ENCODE data around the gene TP53I13. TPM values are rescaled to one million over a fixed set of nuclear protein-coding genes. Genes with fewer than 3 reads are reported as not detected.

TP53I13 gene
- total RNA-seq, 4 donors from 2014 or later, result 41.5 to 57.3 (median 52.1) TPM

DNA sequence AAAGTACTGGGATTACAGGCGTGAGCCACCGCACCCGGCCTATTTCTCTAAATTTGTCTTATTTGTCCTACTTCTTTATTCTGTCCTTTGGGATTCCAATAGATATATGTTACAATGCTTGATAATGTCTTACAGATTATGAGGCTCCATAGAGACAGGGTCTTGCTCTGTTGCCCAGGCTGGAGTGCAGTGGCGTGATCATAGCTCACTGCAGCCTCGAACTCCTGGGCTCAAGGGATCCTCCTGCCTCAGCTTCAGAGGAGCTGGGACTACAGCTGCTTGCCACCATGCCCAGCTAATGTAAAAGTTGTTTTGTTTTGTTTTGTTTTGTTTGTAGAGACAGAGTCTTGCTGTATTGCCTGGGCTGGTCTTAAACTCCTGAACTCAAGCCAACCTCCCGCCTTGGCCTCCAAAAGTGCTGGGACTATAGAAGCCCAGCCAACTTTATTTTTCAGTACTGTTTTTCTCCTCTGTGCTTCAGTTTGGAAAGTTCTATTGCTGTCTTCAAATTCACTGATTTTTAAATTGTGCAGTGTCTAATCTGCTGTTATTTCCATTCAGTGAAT, 34.7 kb downstream of the TP53I13 start:
- TF ChIP-seq POLR2AphosphoS5 (IDR thresholded peaks at IDR 0.05) (no peak), POLR2A (IDR thresholded peaks at IDR 0.05) (no peak), EP300 (IDR thresholded peaks at IDR 0.05) (no peak)
- TF ChIP-seq, protein P1, sequence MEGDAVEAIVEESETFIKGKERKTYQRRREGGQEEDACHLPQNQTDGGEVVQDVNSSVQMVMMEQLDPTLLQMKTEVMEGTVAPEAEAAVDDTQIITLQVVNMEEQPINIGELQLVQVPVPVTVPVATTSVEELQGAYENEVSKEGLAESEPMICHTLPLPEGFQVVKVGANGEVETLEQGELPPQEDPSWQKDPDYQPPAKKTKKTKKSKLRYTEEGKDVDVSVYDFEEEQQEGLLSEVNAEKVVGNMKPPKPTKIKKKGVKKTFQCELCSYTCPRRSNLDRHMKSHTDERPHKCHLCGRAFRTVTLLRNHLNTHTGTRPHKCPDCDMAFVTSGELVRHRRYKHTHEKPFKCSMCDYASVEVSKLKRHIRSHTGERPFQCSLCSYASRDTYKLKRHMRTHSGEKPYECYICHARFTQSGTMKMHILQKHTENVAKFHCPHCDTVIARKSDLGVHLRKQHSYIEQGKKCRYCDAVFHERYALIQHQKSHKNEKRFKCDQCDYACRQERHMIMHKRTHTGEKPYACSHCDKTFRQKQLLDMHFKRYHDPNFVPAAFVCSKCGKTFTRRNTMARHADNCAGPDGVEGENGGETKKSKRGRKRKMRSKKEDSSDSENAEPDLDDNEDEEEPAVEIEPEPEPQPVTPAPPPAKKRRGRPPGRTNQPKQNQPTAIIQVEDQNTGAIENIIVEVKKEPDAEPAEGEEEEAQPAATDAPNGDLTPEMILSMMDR (IDR thresholded peaks at IDR 0.05), result no peak

GRCh38 chr17:29607557-29608195, 39.2 kb downstream of the TP53I13 start:
- Histone ChIP-seq H3K27ac (no peak overlapping the region), H3K4me1 (peaks cover 0 to 7% (median under 1%) of the 10 kb centered on the region in 3 donors), H3K27me3 (no peaks in the 10 kb centered on the region), H3K9me3 (no peaks in the 10 kb centered on the region), H3K36me3 (peaks cover 0 to 9% of the 10 kb centered on the region in 2 donors), H3K4me3 (no peak overlapping the region)
- 69 to 87% methylated on average over 3 to 6 of the region's 29 CpGs for WGBS, 2 donors (ENCODE audit: low coverage in 1 of 2)
- TF ChIP-seq POLR2AphosphoS5 (IDR thresholded peaks at IDR 0.05), result no peak
- TF ChIP-seq, protein P1 (IDR thresholded peaks at IDR 0.05), result no peak
- no peak for TF ChIP-seq EP300 (IDR thresholded peaks at IDR 0.05)
- no peak for TF ChIP-seq POLR2A (IDR thresholded peaks at IDR 0.05)
- no peak for ATAC-seq

More for the DNA sequence above, 34.7 kb downstream of the TP53I13 start:
- Histone ChIP-seq H3K9me3 (no peaks in the 10 kb centered on the region), H3K4me1 (peaks cover 0 to 6% (median 0%) of the 10 kb centered on the region in 3 donors), H3K27me3 (no peaks in the 10 kb centered on the region), H3K4me3 (no peak overlapping the region), H3K27ac (no peak overlapping the region), H3K36me3 (no peaks in the 10 kb centered on the region)
- no peak for ATAC-seq
- WGBS, 2 donors (ENCODE audit: low coverage in 1 of 2), result 79 to 83% methylated on average over 3 to 6 of the region's 6 CpGs

GRCh38 chr17:29608986-29609385, 40.5 kb downstream of the TP53I13 start:
- Histone ChIP-seq H3K27me3 (no peaks in the 10 kb centered on the region), H3K4me1 (peaks cover 4 to 14% (median 11%) of the 10 kb centered on the region in 3 donors), H3K36me3 (peaks cover 0 to 9% of the 10 kb centered on the region in 2 donors), H3K27ac (no peak overlapping the region), H3K9me3 (no peaks in the 10 kb centered on the region), H3K4me3 (no peak overlapping the region)
- WGBS, 2 donors (ENCODE audit: low coverage in 1 of 2), result 94 to 100% methylated on average over 1 to 7 of the region's 15 CpGs
- TF ChIP-seq POLR2A (IDR thresholded peaks at IDR 0.05) (no peak), EP300 (IDR thresholded peaks at IDR 0.05) (no peak)
- TF ChIP-seq, protein P1 (IDR thresholded peaks at IDR 0.05), result no peak
- ATAC-seq, result no peak

GRCh38 chr17:29610395-29610794, 41.9 kb downstream of the TP53I13 start:
- Histone ChIP-seq H3K4me1 (peaks cover 4 to 28% (median 25%) of the 10 kb centered on the region in 3 donors), H3K9me3 (no peaks in the 10 kb centered on the region), H3K27ac (no peak overlapping the region), H3K4me3 (no peak overlapping the region), H3K27me3 (no peaks in the 10 kb centered on the region), H3K36me3 (peaks cover 0 to 9% of the 10 kb centered on the region in 2 donors)
- ATAC-seq, result no peak
- WGBS, 2 donors (ENCODE audit: low coverage in 1 of 2), result 81% methylated on average over 3 of the region's 3 CpGs; no CpG with 5 or more reads in 1 of the 2 donors
- TF ChIP-seq POLR2A (IDR thresholded peaks at IDR 0.05) (no peak), EP300 (IDR thresholded peaks at IDR 0.05) (no peak), POLR2AphosphoS5 (IDR thresholded peaks at IDR 0.05) (no peak)
- TF ChIP-seq, protein P1 (IDR thresholded peaks at IDR 0.05), result no peak
